ENCODE results near the gene ITGB7. TPM values are rescaled to one million over a fixed set of nuclear protein-coding genes. Genes with fewer than 3 reads are reported as not detected.

Gene ITGB7
- total and polyA plus RNA-seq, 9 of the 15 experiments (the other 6 are each of a cell fraction or from before 2014, with no cell fraction given), result 0.06 to 2.0 (median 0.67) TPM

DNA sequence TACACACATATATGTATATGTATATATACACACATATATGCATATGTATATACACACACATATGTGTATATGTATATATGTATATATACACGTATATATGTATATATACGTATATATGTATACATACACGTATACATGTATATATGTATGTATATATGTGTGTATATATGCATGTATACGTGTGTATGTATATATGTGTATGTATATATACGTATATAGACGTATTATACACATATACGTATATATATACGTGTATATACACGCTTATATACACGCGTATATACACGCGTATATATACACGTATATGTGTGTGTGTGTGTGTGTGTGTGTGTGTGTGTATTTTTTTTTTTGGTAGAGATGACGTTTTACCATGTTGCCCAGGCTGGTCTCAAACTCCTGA lies 59.4 kb downstream of the ITGB7 start (continued):
- TF ChIP-seq, protein P1, sequence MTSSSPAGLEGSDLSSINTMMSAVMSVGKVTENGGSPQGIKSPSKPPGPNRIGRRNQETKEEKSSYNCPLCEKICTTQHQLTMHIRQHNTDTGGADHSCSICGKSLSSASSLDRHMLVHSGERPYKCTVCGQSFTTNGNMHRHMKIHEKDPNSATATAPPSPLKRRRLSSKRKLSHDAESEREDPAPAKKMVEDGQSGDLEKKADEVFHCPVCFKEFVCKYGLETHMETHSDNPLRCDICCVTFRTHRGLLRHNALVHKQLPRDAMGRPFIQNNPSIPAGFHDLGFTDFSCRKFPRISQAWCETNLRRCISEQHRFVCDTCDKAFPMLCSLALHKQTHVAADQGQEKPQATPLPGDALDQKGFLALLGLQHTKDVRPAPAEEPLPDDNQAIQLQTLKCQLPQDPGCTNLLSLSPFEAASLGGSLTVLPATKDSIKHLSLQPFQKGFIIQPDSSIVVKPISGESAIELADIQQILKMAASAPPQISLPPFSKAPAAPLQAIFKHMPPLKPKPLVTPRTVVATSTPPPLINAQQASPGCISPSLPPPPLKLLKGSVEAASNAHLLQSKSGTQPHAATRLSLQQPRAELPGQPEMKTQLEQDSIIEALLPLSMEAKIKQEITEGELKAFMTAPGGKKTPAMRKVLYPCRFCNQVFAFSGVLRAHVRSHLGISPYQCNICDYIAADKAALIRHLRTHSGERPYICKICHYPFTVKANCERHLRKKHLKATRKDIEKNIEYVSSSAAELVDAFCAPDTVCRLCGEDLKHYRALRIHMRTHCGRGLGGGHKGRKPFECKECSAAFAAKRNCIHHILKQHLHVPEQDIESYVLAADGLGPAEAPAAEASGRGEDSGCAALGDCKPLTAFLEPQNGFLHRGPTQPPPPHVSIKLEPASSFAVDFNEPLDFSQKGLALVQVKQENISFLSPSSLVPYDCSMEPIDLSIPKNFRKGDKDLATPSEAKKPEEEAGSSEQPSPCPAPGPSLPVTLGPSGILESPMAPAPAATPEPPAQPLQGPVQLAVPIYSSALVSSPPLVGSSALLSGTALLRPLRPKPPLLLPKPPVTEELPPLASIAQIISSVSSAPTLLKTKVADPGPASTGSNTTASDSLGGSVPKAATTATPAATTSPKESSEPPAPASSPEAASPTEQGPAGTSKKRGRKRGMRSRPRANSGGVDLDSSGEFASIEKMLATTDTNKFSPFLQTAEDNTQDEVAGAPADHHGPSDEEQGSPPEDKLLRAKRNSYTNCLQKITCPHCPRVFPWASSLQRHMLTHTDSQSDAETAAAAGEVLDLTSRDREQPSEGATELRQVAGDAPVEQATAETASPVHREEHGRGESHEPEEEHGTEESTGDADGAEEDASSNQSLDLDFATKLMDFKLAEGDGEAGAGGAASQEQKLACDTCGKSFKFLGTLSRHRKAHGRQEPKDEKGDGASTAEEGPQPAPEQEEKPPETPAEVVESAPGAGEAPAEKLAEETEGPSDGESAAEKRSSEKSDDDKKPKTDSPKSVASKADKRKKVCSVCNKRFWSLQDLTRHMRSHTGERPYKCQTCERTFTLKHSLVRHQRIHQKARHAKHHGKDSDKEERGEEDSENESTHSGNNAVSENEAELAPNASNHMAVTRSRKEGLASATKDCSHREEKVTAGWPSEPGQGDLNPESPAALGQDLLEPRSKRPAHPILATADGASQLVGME (CRISPR knock-in tag; IDR thresholded peaks at IDR 0.05), result peak; percentile 79; the same call in 1 of the 2 replicates
- TF ChIP-seq, protein P2, sequence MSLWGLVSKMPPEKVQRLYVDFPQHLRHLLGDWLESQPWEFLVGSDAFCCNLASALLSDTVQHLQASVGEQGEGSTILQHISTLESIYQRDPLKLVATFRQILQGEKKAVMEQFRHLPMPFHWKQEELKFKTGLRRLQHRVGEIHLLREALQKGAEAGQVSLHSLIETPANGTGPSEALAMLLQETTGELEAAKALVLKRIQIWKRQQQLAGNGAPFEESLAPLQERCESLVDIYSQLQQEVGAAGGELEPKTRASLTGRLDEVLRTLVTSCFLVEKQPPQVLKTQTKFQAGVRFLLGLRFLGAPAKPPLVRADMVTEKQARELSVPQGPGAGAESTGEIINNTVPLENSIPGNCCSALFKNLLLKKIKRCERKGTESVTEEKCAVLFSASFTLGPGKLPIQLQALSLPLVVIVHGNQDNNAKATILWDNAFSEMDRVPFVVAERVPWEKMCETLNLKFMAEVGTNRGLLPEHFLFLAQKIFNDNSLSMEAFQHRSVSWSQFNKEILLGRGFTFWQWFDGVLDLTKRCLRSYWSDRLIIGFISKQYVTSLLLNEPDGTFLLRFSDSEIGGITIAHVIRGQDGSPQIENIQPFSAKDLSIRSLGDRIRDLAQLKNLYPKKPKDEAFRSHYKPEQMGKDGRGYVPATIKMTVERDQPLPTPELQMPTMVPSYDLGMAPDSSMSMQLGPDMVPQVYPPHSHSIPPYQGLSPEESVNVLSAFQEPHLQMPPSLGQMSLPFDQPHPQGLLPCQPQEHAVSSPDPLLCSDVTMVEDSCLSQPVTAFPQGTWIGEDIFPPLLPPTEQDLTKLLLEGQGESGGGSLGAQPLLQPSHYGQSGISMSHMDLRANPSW (CRISPR knock-in tag; IDR thresholded peaks at IDR 0.05), result no peak
- TF ChIP-seq, protein P3, sequence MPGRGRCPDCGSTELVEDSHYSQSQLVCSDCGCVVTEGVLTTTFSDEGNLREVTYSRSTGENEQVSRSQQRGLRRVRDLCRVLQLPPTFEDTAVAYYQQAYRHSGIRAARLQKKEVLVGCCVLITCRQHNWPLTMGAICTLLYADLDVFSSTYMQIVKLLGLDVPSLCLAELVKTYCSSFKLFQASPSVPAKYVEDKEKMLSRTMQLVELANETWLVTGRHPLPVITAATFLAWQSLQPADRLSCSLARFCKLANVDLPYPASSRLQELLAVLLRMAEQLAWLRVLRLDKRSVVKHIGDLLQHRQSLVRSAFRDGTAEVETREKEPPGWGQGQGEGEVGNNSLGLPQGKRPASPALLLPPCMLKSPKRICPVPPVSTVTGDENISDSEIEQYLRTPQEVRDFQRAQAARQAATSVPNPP (IDR thresholded peaks at IDR 0.05; ENCODE audit: borderline replicate concordance, insufficient read depth, insufficient read length), result no peak
- TF ChIP-seq ZNF212 (CRISPR knock-in tag; IDR thresholded peaks at IDR 0.05), result no peak
- peak; percentile 97 for TF ChIP-seq ZNF408 (CRISPR knock-in tag; IDR thresholded peaks at IDR 0.05; ENCODE audit: low read depth)
- TF ChIP-seq GTF3C2 (IDR thresholded peaks at IDR 0.05; ENCODE audit: borderline replicate concordance, extremely low read depth, insufficient read length), result no peak
